ENCODE results near the gene DMD. TPM values are rescaled to one million over a fixed set of nuclear protein-coding genes. Genes with fewer than 3 reads are reported as not detected.
A peak's percentile ranks its signal among the peaks of the same experiment; 100 is the strongest.

DMD gene
- total RNA-seq, result 10 to 100 TPM in 2 of 4 donors, 1 to 10 TPM in 2; 2.2 to 26.7 (median 7.8) TPM

GRCh38 chrX:33211356-33212260 is at the start of gene DMD:
TSS of gene DMD (minus strand) at chrX:33211549. CDS start at chrX:33211312, 237 bp downstream.
- Histone ChIP-seq H3K36me3 (no peaks in the 10 kb centered on the region), H3K4me3 (peak within 1 kb of the TSS in 3 of 4 donors; percentile 29 to 48 (median 33)), H3K9me3 (no peaks in the 10 kb centered on the region), H3K4me1 (no peaks in the 10 kb centered on the region), H3K27me3 (no peaks in the 10 kb centered on the region), H3K27ac (peak within 1 kb of the TSS in 2 of 4 donors; percentile 47 to 66)
- no peak for DNase-seq
- TF ChIP-seq POLR2A (IDR thresholded peaks at IDR 0.05), result no peak
- TF ChIP-seq, protein P1, sequence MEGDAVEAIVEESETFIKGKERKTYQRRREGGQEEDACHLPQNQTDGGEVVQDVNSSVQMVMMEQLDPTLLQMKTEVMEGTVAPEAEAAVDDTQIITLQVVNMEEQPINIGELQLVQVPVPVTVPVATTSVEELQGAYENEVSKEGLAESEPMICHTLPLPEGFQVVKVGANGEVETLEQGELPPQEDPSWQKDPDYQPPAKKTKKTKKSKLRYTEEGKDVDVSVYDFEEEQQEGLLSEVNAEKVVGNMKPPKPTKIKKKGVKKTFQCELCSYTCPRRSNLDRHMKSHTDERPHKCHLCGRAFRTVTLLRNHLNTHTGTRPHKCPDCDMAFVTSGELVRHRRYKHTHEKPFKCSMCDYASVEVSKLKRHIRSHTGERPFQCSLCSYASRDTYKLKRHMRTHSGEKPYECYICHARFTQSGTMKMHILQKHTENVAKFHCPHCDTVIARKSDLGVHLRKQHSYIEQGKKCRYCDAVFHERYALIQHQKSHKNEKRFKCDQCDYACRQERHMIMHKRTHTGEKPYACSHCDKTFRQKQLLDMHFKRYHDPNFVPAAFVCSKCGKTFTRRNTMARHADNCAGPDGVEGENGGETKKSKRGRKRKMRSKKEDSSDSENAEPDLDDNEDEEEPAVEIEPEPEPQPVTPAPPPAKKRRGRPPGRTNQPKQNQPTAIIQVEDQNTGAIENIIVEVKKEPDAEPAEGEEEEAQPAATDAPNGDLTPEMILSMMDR (IDR thresholded peaks at IDR 0.05), result no peak
- intact Hi-C loops (cut with DNase I), result no loop called here
- 26 to 34% methylated on average over 4 to 5 of the region's 6 CpGs for WGBS, 2 donors

GRCh38 chrX:33252306-33252825 is 41.0 kb upstream of the DMD start:
- Histone ChIP-seq H3K27me3 (no peaks in the 10 kb centered on the region), H3K4me1 (no peaks in the 10 kb centered on the region), H3K36me3 (no peaks in the 10 kb centered on the region), H3K27ac (no peak overlapping the region), H3K4me3 (no peak overlapping the region), H3K9me3 (no peaks in the 10 kb centered on the region)
- TF ChIP-seq, protein P1 (IDR thresholded peaks at IDR 0.05), result no peak
- TF ChIP-seq POLR2A (IDR thresholded peaks at IDR 0.05), result no peak
- intact Hi-C loops (cut with DNase I), result no loop called here
- DNase-seq, result no peak
- 44 to 84% methylated on average over 1 of the region's 1 CpG for WGBS, 2 donors

DNA sequence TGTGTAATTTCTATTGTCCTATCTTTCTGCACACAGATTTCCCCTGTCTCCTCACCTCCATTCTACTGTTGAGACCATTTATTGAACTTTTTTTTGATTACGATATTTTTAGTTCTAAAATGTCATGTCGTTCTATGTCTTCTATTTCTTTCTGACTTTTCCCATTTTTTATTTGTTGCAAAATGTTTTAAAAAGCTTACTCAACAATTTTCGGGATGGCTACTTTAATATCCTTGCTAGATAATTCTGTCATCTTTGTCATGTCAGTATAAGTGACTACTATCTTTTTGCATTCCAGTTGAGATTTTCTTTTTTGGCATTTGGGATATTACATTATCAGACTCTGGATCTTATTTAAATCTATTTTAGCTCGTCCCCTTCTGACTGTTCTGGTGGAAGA is 7.5 kb upstream of the DMD start:
- 56 to 79% methylated on average over 4 of the region's 4 CpGs for WGBS, 2 donors
- no peak for TF ChIP-seq POLR2A (IDR thresholded peaks at IDR 0.05)
- TF ChIP-seq, protein P1 (IDR thresholded peaks at IDR 0.05), result no peak
- intact Hi-C loops (cut with DNase I), result no loop called here

DNA sequence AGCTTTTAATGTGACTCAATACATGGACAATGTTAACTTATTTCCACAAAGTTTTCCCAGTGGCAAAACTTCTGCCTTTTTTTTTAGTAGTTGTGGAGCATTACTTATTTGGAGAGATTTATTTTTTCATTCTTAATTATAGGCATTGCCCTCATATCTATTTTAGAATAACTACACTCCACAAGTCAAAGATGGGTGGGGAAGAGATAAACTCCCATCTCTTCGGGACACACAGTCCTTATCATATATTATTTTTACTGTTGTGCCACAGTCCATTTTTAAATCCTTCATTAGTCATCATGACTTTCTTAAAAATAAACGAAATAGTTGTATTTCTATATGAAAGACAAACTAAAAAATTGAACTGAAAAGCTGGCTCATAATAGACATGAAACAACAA is 1.2 kb downstream of the DMD start:
- 36 to 45% methylated on average over 2 of the region's 2 CpGs for WGBS, 2 donors
- H3K27ac ChIP-seq, result peak overlapping the region in 2 of 4 donors; percentile 31 to 66
- H3K4me3 ChIP-seq, result peak overlapping the region in 3 of 4 donors; percentile 29 to 48 (median 33)

More for the DNA sequence above, 7.5 kb upstream of the DMD start:
- H3K27me3 ChIP-seq, result no peaks in the 10 kb centered on the region
- no peak overlapping the region for H3K27ac ChIP-seq
- H3K4me1 ChIP-seq, result no peaks in the 10 kb centered on the region
- H3K9me3 ChIP-seq, result no peaks in the 10 kb centered on the region
- DNase-seq, result no peak
- H3K36me3 ChIP-seq, result no peaks in the 10 kb centered on the region
- H3K4me3 ChIP-seq, result no peak overlapping the region

More for the DNA sequence above, 1.2 kb downstream of the DMD start:
- H3K27me3 ChIP-seq, result no peaks in the 10 kb centered on the region
- H3K9me3 ChIP-seq, result no peaks in the 10 kb centered on the region
- no peak for DNase-seq
- no peaks in the 10 kb centered on the region for H3K4me1 ChIP-seq
- TF ChIP-seq, protein P1 (IDR thresholded peaks at IDR 0.05), result no peak
- no peak for TF ChIP-seq POLR2A (IDR thresholded peaks at IDR 0.05)
- intact Hi-C loops (cut with DNase I), result no loop called here
- no peaks in the 10 kb centered on the region for H3K36me3 ChIP-seq
